MM.1S (cell line): Measurements from ENCODE around the gene SORT1.

Experiments used
- DNase-seq: peaks from one replicate; pipeline ENCODE4 v3.0.0-alpha.2; 2015
- H2AFZ ChIP-seq: fragments of 300-600 bp; sonication (generic); 2 replicates; pipeline ENCODE4 v1.6.0; 2016; ENCODE audit warnings: antibody characterized with exemption, low read length
- H3F3A ChIP-seq: fragments of 300-600 bp; sonication (generic); 2 replicates; pipeline ENCODE4 v1.6.1; 2016; ENCODE audit warnings: mild to moderate bottlenecking, antibody characterized with exemption, low read length, moderate library complexity, mixed read lengths; ENCODE audit not compliant: insufficient read depth
- H3K27ac ChIP-seq: fragments of 300-600 bp; sonication (generic); 2 replicates; pipeline ENCODE4 v1.5.1; 2016; ENCODE audit warnings: mild to moderate bottlenecking, low read length
- H3K27me3 ChIP-seq: fragments of 300-600 bp; sonication (generic); replicated peaks from 2 replicates; pipeline ENCODE4 v1.6.0; 2016; ENCODE audit warnings: low read length; ENCODE audit not compliant: insufficient read depth
- H3K36me3 ChIP-seq: fragments of 300-600 bp; sonication (generic); replicated peaks from 2 replicates; pipeline ENCODE4 v1.6.1; 2016; ENCODE audit warnings: mild to moderate bottlenecking, low read length, mixed read lengths; ENCODE audit not compliant: insufficient read depth
- H3K4me1 ChIP-seq: fragments of 300-600 bp; sonication (generic); 2 replicates; pipeline ENCODE4 v1.6.1; 2016; ENCODE audit warnings: low read length, mixed read lengths
- H3K4me2 ChIP-seq: fragments of 300-600 bp; sonication (generic); 2 replicates; pipeline ENCODE4 v1.6.0; 2016; ENCODE audit warnings: low read depth, low read length
- H3K4me3 ChIP-seq: fragments of 300-600 bp; sonication (generic); 2 replicates; pipeline ENCODE4 v1.5.1; 2016; ENCODE audit warnings: low read length, mixed read lengths
- H3K79me2 ChIP-seq: fragments of 300-600 bp; sonication (generic); 2 replicates; pipeline ENCODE4 v1.6.1; 2016; ENCODE audit warnings: mixed run types, low read length, mixed read lengths
- H3K9ac ChIP-seq: fragments of 300-600 bp; sonication (generic); 2 replicates; pipeline ENCODE4 v1.6.1; 2016; ENCODE audit warnings: low read length, mixed read lengths
- H3K9me2 ChIP-seq: fragments of 300-600 bp; sonication (generic); replicated peaks from 2 replicates; pipeline ENCODE4 v1.6.1; 2016; ENCODE audit warnings: mild to moderate bottlenecking, low read length, mixed read lengths; ENCODE audit not compliant: insufficient read depth
- H3K9me3 ChIP-seq: fragments of 300-600 bp; sonication (generic); replicated peaks from 2 replicates; pipeline ENCODE4 v1.6.1; 2016; ENCODE audit warnings: mild to moderate bottlenecking, low read length, mixed read lengths; ENCODE audit not compliant: insufficient read depth
- H4K20me1 ChIP-seq: fragments of 300-600 bp; sonication (generic); 2 replicates; pipeline ENCODE4 v1.6.1; 2016; ENCODE audit warnings: mild to moderate bottlenecking, low read length, moderate library complexity, mixed read lengths; ENCODE audit not compliant: insufficient read depth
- CTCF ChIP-seq: fragments of 300-600 bp; sonication (generic); IDR thresholded peaks from 2 replicates; pipeline ENCODE4 v1.5.1; 2016; ENCODE audit warnings: antibody characterized with exemption, low read length, mixed read lengths
- EZH2 ChIP-seq: fragments of 300-600 bp; sonication (generic); optimal IDR thresholded peaks from 2 replicates; pipeline ENCODE3; 2017; ENCODE audit warnings: low read depth, mild to moderate bottlenecking, antibody characterized with exemption, low read length, mixed read lengths
- EZH2phosphoT487 ChIP-seq: fragments of 300-600 bp; sonication (generic); IDR thresholded peaks from 2 replicates; pipeline ENCODE4 v1.6.1; 2018; ENCODE audit warnings: antibody characterized with exemption, low read length

SORT1 gene

GRCh38 chr1:109264379-109264755 lies 133.4 kb downstream of the SORT1 start:
- Histone ChIP-seq H3K9me3 (no peaks in the 10 kb centered on the region), H3K27me3 (no peaks in the 10 kb centered on the region), H3K9ac (no peak overlapping the region), H3K36me3 (no peaks in the 10 kb centered on the region), H3K4me3 (no peak overlapping the region), H3K79me2 (no peaks in the 10 kb centered on the region), H3K4me1 (no peaks in the 10 kb centered on the region), H4K20me1 (no peaks in the 10 kb centered on the region), H3K4me2 (no peak overlapping the region), H3F3A (no peaks in the 10 kb centered on the region), H3K27ac (no peak overlapping the region), H2AFZ (no peak overlapping the region), H3K9me2 (no peaks in the 10 kb centered on the region)
- no peak for TF ChIP-seq CTCF
- no peak for TF ChIP-seq EZH2
- no peak for TF ChIP-seq EZH2phosphoT487
- DNase-seq = no peak

- no peaks in the 10 kb centered on the region for H3K79me2 ChIP-seq
- H2AFZ ChIP-seq = no peak overlapping the region
- H3K27me3 ChIP-seq = no peaks in the 10 kb centered on the region
- H3K9me2 ChIP-seq = no peaks in the 10 kb centered on the region
- TF ChIP-seq EZH2phosphoT487 (no peak), EZH2 (no peak), CTCF (peak; percentile 87)
- H3K4me3 ChIP-seq = no peak overlapping the region
- no peak overlapping the region for H3K4me2 ChIP-seq
- H3K9ac ChIP-seq = no peak overlapping the region
- no peaks in the 10 kb centered on the region for H3K9me3 ChIP-seq
- no peaks in the 10 kb centered on the region for H3K36me3 ChIP-seq
- no peaks in the 10 kb centered on the region for H3K4me1 ChIP-seq
- DNase-seq = peak; percentile 48
- H4K20me1 ChIP-seq = no peaks in the 10 kb centered on the region
- no peaks in the 10 kb centered on the region for H3F3A ChIP-seq
- no peak overlapping the region for H3K27ac ChIP-seq
Measured at GRCh38 chr1:109263597-109264378, 133.9 kb downstream of the SORT1 start.

GRCh38 chr1:109263234-109263596 lies 134.5 kb downstream of the SORT1 start:
- Histone ChIP-seq H3K4me3 (no peak overlapping the region), H3K79me2 (no peaks in the 10 kb centered on the region), H4K20me1 (no peaks in the 10 kb centered on the region), H3F3A (no peaks in the 10 kb centered on the region), H3K27ac (no peak overlapping the region), H2AFZ (no peak overlapping the region), H3K9me2 (no peaks in the 10 kb centered on the region), H3K4me2 (no peak overlapping the region), H3K9me3 (no peaks in the 10 kb centered on the region), H3K36me3 (no peaks in the 10 kb centered on the region), H3K27me3 (no peaks in the 10 kb centered on the region), H3K9ac (no peak overlapping the region), H3K4me1 (no peaks in the 10 kb centered on the region)
- TF ChIP-seq EZH2 (no peak), CTCF (no peak), EZH2phosphoT487 (no peak)
- DNase-seq = no peak
